ENCODE data around the gene DRC3. TPM values are rescaled to one million over a fixed set of nuclear protein-coding genes. Genes with fewer than 3 reads are reported as not detected.
A peak's percentile ranks its signal among the peaks of the same experiment; 100 is the strongest.

The DRC3 gene
- total RNA-seq, 4 donors from 2014 or later: 0.60 to 4.6 (median 1.9) TPM

- TF ChIP-seq, protein P1, sequence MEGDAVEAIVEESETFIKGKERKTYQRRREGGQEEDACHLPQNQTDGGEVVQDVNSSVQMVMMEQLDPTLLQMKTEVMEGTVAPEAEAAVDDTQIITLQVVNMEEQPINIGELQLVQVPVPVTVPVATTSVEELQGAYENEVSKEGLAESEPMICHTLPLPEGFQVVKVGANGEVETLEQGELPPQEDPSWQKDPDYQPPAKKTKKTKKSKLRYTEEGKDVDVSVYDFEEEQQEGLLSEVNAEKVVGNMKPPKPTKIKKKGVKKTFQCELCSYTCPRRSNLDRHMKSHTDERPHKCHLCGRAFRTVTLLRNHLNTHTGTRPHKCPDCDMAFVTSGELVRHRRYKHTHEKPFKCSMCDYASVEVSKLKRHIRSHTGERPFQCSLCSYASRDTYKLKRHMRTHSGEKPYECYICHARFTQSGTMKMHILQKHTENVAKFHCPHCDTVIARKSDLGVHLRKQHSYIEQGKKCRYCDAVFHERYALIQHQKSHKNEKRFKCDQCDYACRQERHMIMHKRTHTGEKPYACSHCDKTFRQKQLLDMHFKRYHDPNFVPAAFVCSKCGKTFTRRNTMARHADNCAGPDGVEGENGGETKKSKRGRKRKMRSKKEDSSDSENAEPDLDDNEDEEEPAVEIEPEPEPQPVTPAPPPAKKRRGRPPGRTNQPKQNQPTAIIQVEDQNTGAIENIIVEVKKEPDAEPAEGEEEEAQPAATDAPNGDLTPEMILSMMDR (IDR thresholded peaks at IDR 0.05): no peak
- ATAC-seq (ENCODE audit: low FRiP score) (peak; percentile 21), DNase-seq (ENCODE audit: low spot score) (no peak)
These were observed 12.9 kb upstream of the DRC3 start for GRCh38 chr17:17959520-17960361.

DNA sequence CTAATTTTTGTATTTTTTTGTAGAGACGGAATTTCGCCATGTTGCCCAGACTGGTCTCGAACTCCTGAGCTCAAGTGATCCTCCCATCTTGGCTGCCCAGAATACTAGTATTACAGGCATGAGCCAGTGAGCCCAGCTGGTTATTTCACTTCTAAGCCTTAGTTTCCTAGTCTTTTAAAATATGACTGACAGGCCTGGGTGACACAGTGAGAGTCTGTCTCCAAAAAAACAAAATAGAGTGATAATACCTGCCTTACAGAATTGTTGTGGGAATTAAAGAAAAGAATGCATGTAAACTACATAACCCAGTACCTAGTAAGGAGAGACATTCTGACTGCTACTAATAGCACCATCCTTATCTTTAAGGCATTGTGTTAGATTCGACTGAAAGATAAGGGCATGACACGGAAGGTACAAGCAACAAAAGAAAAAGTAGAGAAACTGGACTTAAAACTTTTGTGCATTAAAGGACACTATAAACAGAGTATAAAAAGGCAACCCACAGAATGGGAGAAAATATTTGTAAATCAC, 12.1 kb upstream of the DRC3 start:
- ATAC-seq (ENCODE audit: low FRiP score) (no peak), DNase-seq (ENCODE audit: low spot score) (no peak)

GRCh38 chr17:17963066-17963465, 9.6 kb upstream of the DRC3 start:
- TF ChIP-seq, protein P1 (IDR thresholded peaks at IDR 0.05): no peak
- DNase-seq (ENCODE audit: low spot score): no peak
- ATAC-seq (ENCODE audit: low FRiP score): no peak

More for the DNA sequence above, 12.1 kb upstream of the DRC3 start:
- TF ChIP-seq, protein P1 (IDR thresholded peaks at IDR 0.05): no peak

- no peak for ATAC-seq (ENCODE audit: low FRiP score)
- DNase-seq (ENCODE audit: low spot score): no peak
- TF ChIP-seq, protein P1 (IDR thresholded peaks at IDR 0.05): no peak
These were observed 8.8 kb upstream of the DRC3 start for GRCh38 chr17:17963694-17964436.

DNA sequence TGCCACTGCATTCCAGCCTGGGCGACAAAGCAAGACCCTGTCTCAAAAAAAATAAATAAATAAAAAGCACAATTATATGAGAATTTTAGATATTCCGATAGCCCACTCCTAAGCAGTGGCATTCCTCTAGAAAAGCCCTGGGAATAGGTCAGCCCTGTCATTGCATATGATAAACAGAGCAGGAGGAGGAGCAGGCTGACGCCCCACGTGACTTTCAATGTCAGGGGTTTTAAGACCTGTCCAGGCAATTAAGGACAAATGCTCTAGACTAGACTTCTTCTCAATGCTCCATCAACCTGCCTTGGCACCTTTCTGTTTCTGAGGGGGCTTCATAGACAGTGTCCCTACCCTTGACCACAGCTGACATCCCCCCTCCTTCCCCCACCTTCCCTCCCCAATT, 8.0 kb upstream of the DRC3 start:
- TF ChIP-seq, protein P1 (IDR thresholded peaks at IDR 0.05): no peak
- DNase-seq (ENCODE audit: low spot score) (no peak), ATAC-seq (ENCODE audit: low FRiP score) (no peak)

DNA sequence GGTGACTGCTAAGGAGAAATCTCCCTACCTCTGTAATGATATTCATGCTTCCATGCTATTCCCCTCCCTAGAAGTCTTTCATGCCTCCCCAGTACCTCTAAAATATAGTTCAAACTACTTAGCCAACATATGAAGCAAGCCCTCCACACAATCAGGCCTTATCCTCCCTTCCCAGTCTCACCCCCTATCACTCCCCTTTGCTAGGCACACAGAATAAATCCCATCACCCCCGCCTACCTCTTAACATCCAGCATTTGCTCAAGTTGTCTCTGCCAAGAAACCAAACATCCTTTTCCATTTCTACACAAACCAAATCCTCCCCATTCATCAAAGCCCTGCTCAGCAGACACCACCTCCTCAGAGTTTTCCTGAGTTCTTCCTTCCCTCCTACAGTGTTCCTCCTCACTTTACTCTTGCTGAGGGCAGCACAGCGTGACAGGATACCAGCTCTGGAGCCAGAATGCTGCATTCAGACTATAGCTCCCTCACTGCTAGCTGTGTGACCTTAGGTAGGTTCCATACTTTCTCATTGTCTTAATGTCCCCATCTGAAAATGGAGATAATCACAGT, 7.4 kb upstream of the DRC3 start:
- TF ChIP-seq, protein P1 (IDR thresholded peaks at IDR 0.05): no peak
- DNase-seq (ENCODE audit: low spot score): no peak
- ATAC-seq (ENCODE audit: low FRiP score): no peak
